ENCODE results near the gene C14orf93.

Gene C14orf93

GRCh38 chr14:23045419-23046357, 35.7 kb upstream of the C14orf93 start:
- DNase-seq (ENCODE audit: low read depth) = no peak

- no peak for DNase-seq (ENCODE audit: low read depth)
Measured at GRCh38 chr14:23044840-23045239, 34.9 kb upstream of the C14orf93 start.

GRCh38 chr14:23043754-23044153, 33.8 kb upstream of the C14orf93 start:
- DNase-seq (ENCODE audit: low read depth) = no peak

- no peak for DNase-seq (ENCODE audit: low read depth)
Measured at GRCh38 chr14:23043145-23043544, 33.2 kb upstream of the C14orf93 start.

- DNase-seq (ENCODE audit: low read depth) = no peak
Measured at GRCh38 chr14:23042162-23042965, 32.4 kb upstream of the C14orf93 start, which contains the start of gene PSMB11. PSMB11 (plus strand) TSS chr14:23042212; CDS start chr14:23042226, 14 bp downstream.

GRCh38 chr14:23041729-23042128, 31.8 kb upstream of the C14orf93 start:
- DNase-seq (ENCODE audit: low read depth) = no peak

- no peak for DNase-seq (ENCODE audit: low read depth)
Measured at GRCh38 chr14:23040100-23040499, 30.2 kb upstream of the C14orf93 start.

GRCh38 chr14:23035303-23036144, 25.6 kb upstream of the C14orf93 start:
- DNase-seq (ENCODE audit: low read depth) = no peak

GRCh38 chr14:23034498-23035302, 24.8 kb upstream of the C14orf93 start, which contains the start of gene PSMB5:
PSMB5 (minus strand) TSS chr14:23034900; CDS start chr14:23034881, 19 bp downstream.
- peak; percentile 73 for DNase-seq (ENCODE audit: low read depth)

- no peak for DNase-seq (ENCODE audit: low read depth)
Measured at GRCh38 chr14:23033801-23034497, 24.0 kb upstream of the C14orf93 start.

- no peak for DNase-seq (ENCODE audit: low read depth)
Measured at GRCh38 chr14:23033251-23033727, 23.3 kb upstream of the C14orf93 start.

- DNase-seq (ENCODE audit: low read depth) = no peak
Measured at GRCh38 chr14:23030936-23031335, 21.0 kb upstream of the C14orf93 start.

GRCh38 chr14:23028799-23029198, 18.9 kb upstream of the C14orf93 start:
- no peak for DNase-seq (ENCODE audit: low read depth)

GRCh38 chr14:23025151-23025814, 15.3 kb upstream of the C14orf93 start:
- DNase-seq (ENCODE audit: low read depth) = no peak

- no peak for DNase-seq (ENCODE audit: low read depth)
Measured at GRCh38 chr14:23024612-23025075, 14.7 kb upstream of the C14orf93 start.

GRCh38 chr14:23023795-23024152, 13.8 kb upstream of the C14orf93 start:
- DNase-seq (ENCODE audit: low read depth) = no peak

- DNase-seq (ENCODE audit: low read depth) = no peak
Measured at GRCh38 chr14:23023022-23023794, 13.3 kb upstream of the C14orf93 start.

- DNase-seq (ENCODE audit: low read depth) = no peak
Measured at GRCh38 chr14:23021889-23022442, 12.0 kb upstream of the C14orf93 start.
